GM12878 (cell line): ENCODE measurements around the gene PCK2. TPM values are rescaled to one million over a fixed set of nuclear protein-coding genes. Genes with fewer than 3 reads are reported as not detected.

Experiments used
- ATAC-seq: fragments of 200-7000 bp; cut with Tn5 transposase; 3 replicates; pipeline ENCODE4 v1.9.1; 2020; ENCODE audit warnings: mild to moderate bottlenecking, moderate library complexity
- BruUV-seq: library from RNA; stranded (reverse); fragments of 400-500 nt; replicated peaks from 2 replicates; lab custom pipeline; 2021; lab: Mats Ljungman, UMichigan
- CTCF ChIA-PET: fragments of 300-600 bp; sonication (Branson Sonifier 250); formaldehyde crosslinking; extraction: SDS; loops from one replicate; lab custom pipeline; 2021; ENCODE audit warnings: inconsistent platforms; lab: Yijun Ruan, JAX
- POLR2A ChIA-PET: fragments of 350-600 bp; formaldehyde crosslinking; extraction: SDS; loops from one replicate; lab custom pipeline; 2021; ENCODE audit warnings: inconsistent platforms; lab: Charles Lee
- RAD21 ChIA-PET: fragments of 300-600 bp; sonication (Branson Sonifier 250); formaldehyde crosslinking; loops from one replicate; lab custom pipeline; 2023; ENCODE audit warnings: antibody characterized with exemption; ENCODE audit not compliant: unreplicated experiment; lab: Charles Lee
- SMC1A ChIA-PET: fragments of 300-600 bp; sonication (Branson Sonifier 250); formaldehyde crosslinking; loops from one replicate; lab custom pipeline; 2023; ENCODE audit not compliant: unreplicated experiment, uncharacterized antibody; lab: Charles Lee
- DNase-seq: peaks from one replicate; pipeline ENCODE4 v3.0.0-alpha.2; 2011; ENCODE audit warnings: low read depth, low spot score
- FAIRE-seq: peaks from 3 replicates; lab custom pipeline; 2011; peaks lifted over from hg19 to GRCh38; lab: Jason Lieb, UNC
- H2AFZ ChIP-seq: 2 replicates; pipeline ENCODE4 v1.6.0; 2011; ENCODE audit warnings: low read depth, low read length, control low read depth; ENCODE audit not compliant: control insufficient read depth
- H3K27ac ChIP-seq: 2 replicates; pipeline ENCODE4 v1.5.1; 2011; ENCODE audit warnings: control low read depth; ENCODE audit not compliant: control insufficient read depth, insufficient read depth
- H3K27me3 ChIP-seq, 2 experiments: replicated peaks in 1 of 2; 2 replicates each; pipeline versions ENCODE4 v1.6.0 to v1.6.1; 2011; ENCODE audit warnings: low read length in 1 of 2; ENCODE audit not compliant: control insufficient read depth in 2 of 2, insufficient read depth in 2 of 2
- H3K36me3 ChIP-seq, 2 experiments: 2 replicates each; pipeline ENCODE4 v1.5.1; 2011; ENCODE audit warnings: low read length in 1 of 2; ENCODE audit not compliant: control insufficient read depth in 2 of 2, insufficient read depth in 2 of 2
- H3K4me1 ChIP-seq: 2 replicates; pipeline ENCODE4 v1.6.1; 2011; ENCODE audit warnings: mild to moderate bottlenecking, low read length, moderate library complexity, mixed read lengths; ENCODE audit not compliant: control insufficient read depth, insufficient read depth
- H3K4me2 ChIP-seq: 2 replicates; pipeline ENCODE4 v1.6.0; 2011; ENCODE audit warnings: control low read depth; ENCODE audit not compliant: control insufficient read depth, insufficient read depth
- H3K4me3 ChIP-seq: fragments of 200-600 bp; sonication (generic); 2 replicates; pipeline ENCODE4 v1.5.1; 2016
- H3K79me2 ChIP-seq: 2 replicates; pipeline ENCODE4 v1.6.0; 2011; ENCODE audit warnings: low read length; ENCODE audit not compliant: control insufficient read depth, insufficient read depth
- H3K9ac ChIP-seq: 2 replicates; pipeline ENCODE4 v1.8.0; 2011; ENCODE audit warnings: low read length, control low read depth, mixed read lengths; ENCODE audit not compliant: control insufficient read depth, insufficient read depth
- H3K9me3 ChIP-seq: replicated peaks from 3 replicates; pipeline ENCODE4 v1.5.1; 2011; ENCODE audit warnings: mild to moderate bottlenecking, low read length; ENCODE audit not compliant: control insufficient read depth, insufficient read depth
- H4K20me1 ChIP-seq: 2 replicates; pipeline ENCODE4 v1.6.0; 2011; ENCODE audit not compliant: control insufficient read depth, insufficient read depth
- CBFB ChIP-seq: IDR thresholded peaks from 2 replicates; pipeline ENCODE4 v1.6.1; 2016; ENCODE audit warnings: antibody characterized with exemption, low read depth
- CEBPZ ChIP-seq: fragments of 150-350 bp; IDR thresholded peaks from 2 replicates; pipeline ENCODE4 v1.6.1; 2016; ENCODE audit warnings: low read depth, low read length
- FOXM1 ChIP-seq: IDR thresholded peaks from 2 replicates; pipeline ENCODE4 v1.6.1; 2012; ENCODE audit warnings: low read depth, mild to moderate bottlenecking, inconsistent platforms, low read length, moderate library complexity
- KDM1A ChIP-seq: fragments of 200-600 bp; sonication (generic); IDR thresholded peaks from 2 replicates; pipeline ENCODE4 v1.6.1; 2016; ENCODE audit warnings: borderline replicate concordance
- SMAD1 ChIP-seq: fragments of 450-650 bp; IDR thresholded peaks from 2 replicates; pipeline ENCODE4 v1.6.1; 2018; ENCODE audit warnings: mild to moderate bottlenecking, low read depth; ENCODE audit not compliant: partially characterized antibody
- SPI1 ChIP-seq: IDR thresholded peaks from 2 replicates; pipeline ENCODE4 v1.6.1; 2011; ENCODE audit warnings: low read depth, mild to moderate bottlenecking, low read length, moderate library complexity, borderline replicate concordance; ENCODE audit not compliant: insufficient read depth
- STAT1 ChIP-seq: fragments of 450-650 bp; conservative IDR thresholded peaks from 2 replicates; pipeline ENCODE4 v1.6.1; 2014; ENCODE audit warnings: antibody characterized with exemption, mild to moderate bottlenecking
- STAT3 ChIP-seq: IDR thresholded peaks from 2 replicates; pipeline ENCODE4 v1.6.1; 2011; ENCODE audit warnings: low read depth, low read length, improper control_type of control experiment
- ZBTB11 ChIP-seq: fragments of 450-650 bp; formaldehyde crosslinking; IDR thresholded peaks from 2 replicates; pipeline ENCODE4 v1.5.0; 2022; ENCODE audit warnings: mild to moderate bottlenecking, missing genetic modification characterization
- ZNF24 ChIP-seq: fragments of 450-650 bp; IDR thresholded peaks from 2 replicates; pipeline ENCODE4 v1.6.1; 2017; ENCODE audit warnings: antibody characterized with exemption, mild to moderate bottlenecking
- ZNF622 ChIP-seq: fragments of 450-650 bp; IDR thresholded peaks from 2 replicates; pipeline ENCODE4 v1.6.1; 2017; ENCODE audit warnings: mild to moderate bottlenecking, inconsistent platforms
- WGBS: methylation state at CpG from one replicate; pipeline ENCODE4 v1.1.6; 2016; ENCODE audit warnings: low lambda C conversion rate; ENCODE audit not compliant: insufficient replicate concordance, insufficient coverage; ENCODE audit errors: missing lambda C conversion rate; 5-methylcytosine and 5-hydroxymethylcytosine counted together
- in situ Hi-C: fragments of 300-500 bp; cut with MboI; formaldehyde crosslinking; loops from 9 replicates; pipeline ENCODE4 v1.14.3; 2018; ENCODE audit warnings: mixed read lengths
- intact Hi-C: fragments of 100-400 bp; cut with micrococcal nuclease; formaldehyde crosslinking; loops from one replicate; pipeline ENCODE4 v1.14.2; 2022; ENCODE audit not compliant: unreplicated experiment
- polyA plus RNA-seq, 11 experiments: library from polyadenylated mRNA; depleted of rRNA in 4 of 11; unstranded in 6 of 11; stranded (reverse) in 5 of 11; fragments of >200 nt; fragmentation: Nextera tagmentation in 4 of 11; fragmentation: Illumina TruSeq in 1 of 11; extraction: Ambion mirVana in 4 of 11; extraction: Trizol in 1 of 11; gene quantifications; 1 replicate in 1 of 11; 2 replicates in 10 of 11; pipeline versions ENCODE4 v1.2.1 to v1.2.3, GENCODE V29; 2011 to 2016; ENCODE audit warnings: inconsistent platforms in 2 of 11, missing spikeins in 2 of 11, low read depth in 1 of 11
- total RNA-seq, 4 experiments: library from RNA; depleted of rRNA in 3 of 4; stranded (reverse); fragments of >200 nt in 3 of 4; fragmentation: Illumina TruSeq in 1 of 4; extraction: Trizol in 1 of 4; gene quantifications; 2 replicates each; pipeline versions ENCODE4 v1.2.1 to v1.2.3, GENCODE V29; 2013 to 2021

PCK2 gene
- total and polyA plus RNA-seq, 10 of the 15 experiments (the other 5 are each of a cell fraction or from before 2014, with no cell fraction given) = 6.6 to 110 (median 44.6) TPM

GRCh38 chr14:24064856-24065255, 29.3 kb upstream of the PCK2 start (continued):
- TF ChIP-seq ZBTB11 (CRISPR knock-in tag) (no peak), STAT3 (no peak), ZNF622 (no peak), SMAD1 (no peak), KDM1A (no peak)

DNA sequence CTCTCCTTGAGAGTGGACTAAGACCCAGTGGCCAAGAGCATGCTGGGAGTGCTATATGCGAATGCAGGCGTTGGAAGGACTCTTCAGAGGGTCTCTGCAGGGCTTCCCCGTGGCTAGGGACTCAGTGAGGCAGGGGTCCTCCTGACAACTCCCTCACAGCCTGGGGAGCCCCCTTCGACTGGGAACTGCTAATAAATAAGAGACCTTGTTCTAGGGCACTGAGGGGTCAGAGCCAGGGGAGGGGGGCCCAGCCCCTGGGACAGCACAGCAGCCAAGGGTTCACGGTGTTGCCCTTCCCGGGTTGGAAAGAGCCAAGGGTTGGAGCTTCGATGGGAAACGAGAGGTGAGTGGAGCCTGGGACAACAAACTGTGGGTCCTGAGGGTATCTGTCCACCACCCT, 28.7 kb upstream of the PCK2 start:
- H3K27ac ChIP-seq = no peak overlapping the region
- no TSS peak for BruUV-seq
- no peaks in the 10 kb centered on the region for H3K9me3 ChIP-seq
- H2AFZ ChIP-seq = no peak overlapping the region
- no peaks in the 10 kb centered on the region; the same call in 1 of the 2 replicates for H4K20me1 ChIP-seq
- DNase-seq = no peak
- intact Hi-C loops (no loop called here), in situ Hi-C loops (no loop called here)
- 19% methylated on average over 8 of the region's 8 CpGs for WGBS
- CTCF ChIA-PET = interaction anchor here (1.0 to 2.1 kb wide), 5 partner anchors 15 to 477 kb away, joined by 3 to 6 read pairs (median 3); no protein-coding TSS in a partner anchor
- SMC1A ChIA-PET = interaction anchor here (0.9 to 1.6 kb wide), 2 partner anchors 25 to 43 kb away, joined by 3 to 5 read pairs; no protein-coding TSS in a partner anchor
- no peaks in the 10 kb centered on the region for H3K79me2 ChIP-seq
- RAD21 ChIA-PET = interaction anchor here (1.4 kb wide), 1 partner anchor 17 kb away, joined by 3 read pairs; no protein-coding TSS in a partner anchor
- POLR2A ChIA-PET = no interaction called here
- no peak for ATAC-seq
- no peak for TF ChIP-seq SPI1
- TF ChIP-seq ZNF24 = no peak
- TF ChIP-seq CEBPZ = no peak
- TF ChIP-seq STAT1 = no peak
- TF ChIP-seq CBFB = no peak
- TF ChIP-seq FOXM1 = no peak
- TF ChIP-seq, all 136 proteins: peak for 0
- Histone ChIP-seq H3K4me2 (no peak overlapping the region), H3K4me3 (no peak overlapping the region), H3K27me3 (peaks cover 0 to 2% of the 10 kb centered on the region in 2 experiments; a peak in 3 of 4 replicates), H3K9ac (no peak overlapping the region), H3K36me3 (no peaks in the 10 kb centered on the region), H3K4me1 (no peaks in the 10 kb centered on the region)
- no peak for FAIRE-seq
